Kidney tubule cell (primary cell): ENCODE measurements around the gene ITFG1.
"Not testable (repeated sequence)": the region's sequence is repeated elsewhere in the genome, so short reads cannot be mapped to it uniquely, and the experiment has no call there.

ENCODE experiments used
- DNase-seq: peaks from one replicate; pipeline ENCODE4 v3.0.0-alpha.2; 2018; ENCODE audit warnings: low spot score

ITFG1 gene

GRCh38 chr16:47416869-47417268 lies 44.0 kb downstream of the ITFG1 start:
- no peak for DNase-seq

- no peak for DNase-seq
These were observed 47.8 kb downstream of the ITFG1 start for GRCh38 chr16:47413041-47413440.

- DNase-seq = no peak
These were observed 52.4 kb downstream of the ITFG1 start for GRCh38 chr16:47408491-47408890.

GRCh38 chr16:47395733-47396498 lies 64.9 kb downstream of the ITFG1 start:
- DNase-seq = no peak

- peak; percentile 8 for DNase-seq
These were observed 68.8 kb downstream of the ITFG1 start for GRCh38 chr16:47392081-47392480.

- DNase-seq = no peak
These were observed 72.2 kb downstream of the ITFG1 start for GRCh38 chr16:47388705-47389104.

GRCh38 chr16:47387026-47387734 lies 73.7 kb downstream of the ITFG1 start:
- DNase-seq = no peak

- DNase-seq = no peak
These were observed 74.6 kb downstream of the ITFG1 start for GRCh38 chr16:47386201-47386718.

GRCh38 chr16:47382362-47382761 lies 78.5 kb downstream of the ITFG1 start:
- DNase-seq = no peak

- DNase-seq = peak; percentile 27
These were observed 83.7 kb downstream of the ITFG1 start for GRCh38 chr16:47377154-47377553.

GRCh38 chr16:47375423-47375822 lies 85.4 kb downstream of the ITFG1 start:
- DNase-seq = no peak

- no peak for DNase-seq
These were observed 86.2 kb downstream of the ITFG1 start for GRCh38 chr16:47374629-47375028.

GRCh38 chr16:47371271-47372014 lies 89.4 kb downstream of the ITFG1 start:
- peak; percentile 80 for DNase-seq

- DNase-seq = no peak
These were observed 90.3 kb downstream of the ITFG1 start for GRCh38 chr16:47370536-47370935.

GRCh38 chr16:47366228-47366627 lies 94.6 kb downstream of the ITFG1 start:
- DNase-seq = no peak

- no peak for DNase-seq
These were observed 97.1 kb downstream of the ITFG1 start for GRCh38 chr16:47363761-47364160.

- DNase-seq = no peak
These were observed 101.4 kb downstream of the ITFG1 start for GRCh38 chr16:47359478-47359877.

GRCh38 chr16:47358816-47359215 lies 102.0 kb downstream of the ITFG1 start:
- peak; percentile 77 for DNase-seq

- not testable (repeated sequence) for DNase-seq
These were observed 111.8 kb downstream of the ITFG1 start for GRCh38 chr16:47349029-47349428.

- not testable (repeated sequence) for DNase-seq
These were observed 113.7 kb downstream of the ITFG1 start for GRCh38 chr16:47347021-47347696.

- DNase-seq = no peak
These were observed 118.8 kb downstream of the ITFG1 start for GRCh38 chr16:47342055-47342454.

GRCh38 chr16:47330562-47330961 lies 130.3 kb downstream of the ITFG1 start:
- DNase-seq = not testable (repeated sequence)
